GM23338 (cell line): Measurements from ENCODE around the gene SARS1. TPM values are rescaled to one million over a fixed set of nuclear protein-coding genes. Genes with fewer than 3 reads are reported as not detected.

ENCODE experiments used
- ATAC-seq: fragments of 200-7000 bp; cut with Tn5 transposase; 3 replicates; pipeline ENCODE4 v1.9.1; 2020
- DNase-seq: peaks from one replicate; pipeline ENCODE4 v3.0.0-alpha.2; 2015; ENCODE audit warnings: low spot score
- H2AFZ ChIP-seq: fragments of 200-600 bp; sonication (generic); 2 replicates; pipeline ENCODE4 v1.8.0; 2016; ENCODE audit warnings: antibody characterized with exemption, mild to moderate bottlenecking, moderate library complexity
- H3F3A ChIP-seq: fragments of 200-600 bp; sonication (generic); replicated peaks from 2 replicates; pipeline ENCODE4 v1.8.0; 2017; ENCODE audit warnings: antibody characterized with exemption, mixed run types, low read depth
- H3K27ac ChIP-seq: fragments of 200-600 bp; sonication (generic); 2 replicates; pipeline ENCODE4 v1.6.1; 2016; ENCODE audit warnings: low read depth
- H3K27me3 ChIP-seq: fragments of 200-600 bp; sonication (generic); 2 replicates; pipeline ENCODE4 v1.8.0; 2016; ENCODE audit warnings: mild to moderate bottlenecking, mixed run types, moderate library complexity; ENCODE audit not compliant: insufficient read depth
- H3K36me3 ChIP-seq: fragments of 200-600 bp; sonication (generic); 2 replicates; pipeline ENCODE4 v1.8.0; 2016; ENCODE audit warnings: mild to moderate bottlenecking; ENCODE audit not compliant: insufficient read depth
- H3K4me1 ChIP-seq: fragments of 200-600 bp; sonication (generic); 2 replicates; pipeline ENCODE4 v1.8.0; 2016; ENCODE audit warnings: mild to moderate bottlenecking, moderate library complexity; ENCODE audit not compliant: insufficient read depth
- H3K4me2 ChIP-seq: fragments of 200-600 bp; sonication (generic); 2 replicates; pipeline ENCODE4 v1.7.1; 2017; ENCODE audit warnings: mixed run types
- H3K4me3 ChIP-seq: fragments of 200-600 bp; sonication (generic); 2 replicates; pipeline ENCODE4 v1.6.1; 2016; ENCODE audit warnings: mixed run types
- H3K79me2 ChIP-seq: fragments of 200-600 bp; sonication (generic); replicated peaks from 2 replicates; pipeline ENCODE4 v1.8.0; 2017; ENCODE audit warnings: mild to moderate bottlenecking; ENCODE audit not compliant: insufficient read depth
- H3K9me2 ChIP-seq: fragments of 200-600 bp; sonication (generic); 2 replicates; pipeline ENCODE4 v1.8.0; 2017; ENCODE audit not compliant: insufficient read depth
- H4K20me1 ChIP-seq: fragments of 200-600 bp; sonication (generic); replicated peaks from 2 replicates; pipeline ENCODE4 v1.8.0; 2017; ENCODE audit warnings: mild to moderate bottlenecking; ENCODE audit not compliant: insufficient read depth
- H3K27ac Mint-ChIP-seq: 2 replicates; pipeline ENCODE4 v1.8.0; 2020; ENCODE audit warnings: inconsistent platforms, mild to moderate bottlenecking, moderate library complexity, mixed read lengths
- H3K27me3 Mint-ChIP-seq: 3 replicates; pipeline ENCODE4 v1.8.0; 2022; ENCODE audit warnings: low read depth, mild to moderate bottlenecking, moderate library complexity, mixed read lengths, inconsistent platforms; ENCODE audit not compliant: insufficient read depth, poor library complexity
- H3K36me3 Mint-ChIP-seq: 3 replicates; pipeline ENCODE4 v1.8.0; 2021; ENCODE audit warnings: low read depth, mild to moderate bottlenecking, inconsistent platforms, moderate library complexity, mixed read lengths
- H3K4me1 Mint-ChIP-seq: 3 replicates; pipeline ENCODE4 v1.8.0; 2020; ENCODE audit warnings: mild to moderate bottlenecking, inconsistent platforms, mixed read lengths
- H3K4me3 Mint-ChIP-seq: 3 replicates; pipeline ENCODE4 v1.8.0; 2021; ENCODE audit warnings: moderate library complexity, mild to moderate bottlenecking, inconsistent platforms, mixed read lengths
- H3K9me3 Mint-ChIP-seq: 3 replicates; pipeline ENCODE4 v1.8.0; 2020; ENCODE audit warnings: moderate library complexity, mild to moderate bottlenecking, inconsistent platforms, mixed read lengths
- CREB1 ChIP-seq: fragments of 250-450 bp; sonication (Bioruptor Pico); IDR thresholded peaks from 2 replicates; pipeline ENCODE4 v1.5.0; 2020; ENCODE audit warnings: low read depth, mild to moderate bottlenecking, moderate library complexity
- EZH2 ChIP-seq: fragments of 200-600 bp; sonication (generic); IDR thresholded peaks from one replicate; pipeline ENCODE4 v1.8.0; 2017; ENCODE audit warnings: antibody characterized with exemption, mild to moderate bottlenecking, low read depth; ENCODE audit not compliant: unreplicated experiment
- NANOG ChIP-seq: IDR thresholded peaks from 2 replicates; pipeline ENCODE4 v1.6.1; 2016; ENCODE audit warnings: antibody characterized with exemption, borderline replicate concordance
- STAT1 ChIP-seq: IDR thresholded peaks from one replicate; pipeline ENCODE4 v1.6.1; 2016; ENCODE audit warnings: antibody characterized with exemption; ENCODE audit not compliant: unreplicated experiment
- polyA plus RNA-seq: library from polyadenylated mRNA; unstranded; fragments of >200 nt; fragmentation: Nextera tagmentation; extraction: Ambion mirVana; gene quantifications from 2 replicates; pipeline ENCODE4 v1.2.1, GENCODE V29; 2016
- total RNA-seq: library from RNA; depleted of rRNA; stranded (reverse); fragments of >200 nt; shearing (Covaris generic); gene quantifications from 2 replicates; pipeline ENCODE4 v1.2.3, GENCODE V29; 2014
- TF ChIP-seq, protein P1 (sequence below): IDR thresholded peaks from 2 replicates; pipeline ENCODE4 v1.6.1; 2016; ENCODE audit warnings: antibody characterized with exemption
- TF ChIP-seq, protein P2 (sequence below): IDR thresholded peaks from one replicate; pipeline ENCODE4 v1.6.1; 2018; ENCODE audit warnings: antibody characterized with exemption; ENCODE audit not compliant: unreplicated experiment
- TF ChIP-seq, protein P3 (sequence below), 2 experiments: fragments of 200-600 bp in 1 of 2; sonication (generic) in 1 of 2; conservative IDR thresholded peaks; 2 replicates each; pipeline versions ENCODE4 v1.5.1 to v1.6.1; 2016 to 2017; ENCODE audit warnings: antibody characterized with exemption in 2 of 2, low read depth in 2 of 2, mild to moderate bottlenecking in 2 of 2, moderate library complexity in 1 of 2

Gene SARS1
- total and polyA plus RNA-seq, 2 experiments from 2014 or later, result 141 to 166 TPM

DNA sequence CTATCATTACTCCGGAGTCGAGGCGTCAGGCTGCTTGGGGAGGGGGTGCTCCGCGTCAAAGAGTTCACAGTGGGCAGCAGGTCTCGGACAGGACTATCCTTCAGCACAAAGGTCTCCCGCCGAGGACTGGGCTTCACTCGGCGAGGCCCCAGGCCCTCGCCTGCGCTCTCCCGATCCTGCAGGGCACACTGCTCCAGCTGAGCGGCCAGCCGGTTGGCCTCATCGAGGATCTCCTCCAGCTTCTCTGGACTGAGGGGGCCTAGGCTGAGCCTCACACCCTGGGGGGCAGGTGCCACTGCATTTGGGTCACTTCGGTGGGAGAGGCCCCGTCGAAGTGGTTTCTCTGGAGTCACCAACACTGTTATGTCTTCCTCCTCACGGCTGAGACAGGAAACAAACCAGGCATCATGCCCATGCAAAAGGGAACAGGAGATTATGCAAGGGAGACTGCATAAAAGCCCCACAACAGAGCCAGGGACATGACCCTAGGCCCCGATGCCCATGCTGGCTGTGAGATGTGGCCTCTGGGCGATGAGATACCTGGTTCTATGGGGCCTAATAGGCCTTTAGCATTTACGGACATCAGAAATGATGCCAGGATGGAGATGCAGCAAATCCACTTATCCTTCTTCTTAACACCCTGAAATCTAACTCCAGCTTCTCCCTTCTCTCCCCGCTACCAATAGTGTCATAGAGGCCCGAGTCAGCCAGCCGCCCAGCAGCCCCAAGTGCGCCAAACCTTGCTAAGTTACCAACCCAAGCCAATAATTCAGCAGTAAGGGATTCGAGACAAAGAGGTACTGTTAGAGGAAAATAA lies 68.2 kb downstream of the SARS1 start:
- Mint-ChIP-seq H3K4me1 (peaks cover 36% of the 10 kb centered on the region), H3K27me3 (peaks cover 16% of the 10 kb centered on the region), H3K9me3 (no peaks in the 10 kb centered on the region), H3K36me3 (peaks cover 37% of the 10 kb centered on the region), H3K4me3 (peak overlapping the region; percentile 99), H3K27ac (no peak overlapping the region; the same call in 1 of the 2 replicates)
- peak overlapping the region; percentile 98 for H3K4me3 ChIP-seq
- peaks cover 15% of the 10 kb centered on the region for H4K20me1 ChIP-seq
- H3K27ac ChIP-seq, result peak overlapping the region; percentile 99; the same call in 1 of the 2 replicates
- H2AFZ ChIP-seq, result no peak overlapping the region
- peak overlapping the region; percentile 99 for H3K4me2 ChIP-seq
- DNase-seq (no peak), ATAC-seq (no peak)
- H3K9me2 ChIP-seq, result no peaks in the 10 kb centered on the region
- H3K27me3 ChIP-seq, result no peaks in the 10 kb centered on the region
- H3K4me1 ChIP-seq, result peaks cover 29% of the 10 kb centered on the region
- TF ChIP-seq CREB1 (CRISPR knock-in tag), result no peak
- TF ChIP-seq, protein P1, sequence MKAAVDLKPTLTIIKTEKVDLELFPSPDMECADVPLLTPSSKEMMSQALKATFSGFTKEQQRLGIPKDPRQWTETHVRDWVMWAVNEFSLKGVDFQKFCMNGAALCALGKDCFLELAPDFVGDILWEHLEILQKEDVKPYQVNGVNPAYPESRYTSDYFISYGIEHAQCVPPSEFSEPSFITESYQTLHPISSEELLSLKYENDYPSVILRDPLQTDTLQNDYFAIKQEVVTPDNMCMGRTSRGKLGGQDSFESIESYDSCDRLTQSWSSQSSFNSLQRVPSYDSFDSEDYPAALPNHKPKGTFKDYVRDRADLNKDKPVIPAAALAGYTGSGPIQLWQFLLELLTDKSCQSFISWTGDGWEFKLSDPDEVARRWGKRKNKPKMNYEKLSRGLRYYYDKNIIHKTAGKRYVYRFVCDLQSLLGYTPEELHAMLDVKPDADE, result no peak
- TF ChIP-seq EZH2, result no peak
- TF ChIP-seq NANOG, result no peak
- TF ChIP-seq, protein P2, sequence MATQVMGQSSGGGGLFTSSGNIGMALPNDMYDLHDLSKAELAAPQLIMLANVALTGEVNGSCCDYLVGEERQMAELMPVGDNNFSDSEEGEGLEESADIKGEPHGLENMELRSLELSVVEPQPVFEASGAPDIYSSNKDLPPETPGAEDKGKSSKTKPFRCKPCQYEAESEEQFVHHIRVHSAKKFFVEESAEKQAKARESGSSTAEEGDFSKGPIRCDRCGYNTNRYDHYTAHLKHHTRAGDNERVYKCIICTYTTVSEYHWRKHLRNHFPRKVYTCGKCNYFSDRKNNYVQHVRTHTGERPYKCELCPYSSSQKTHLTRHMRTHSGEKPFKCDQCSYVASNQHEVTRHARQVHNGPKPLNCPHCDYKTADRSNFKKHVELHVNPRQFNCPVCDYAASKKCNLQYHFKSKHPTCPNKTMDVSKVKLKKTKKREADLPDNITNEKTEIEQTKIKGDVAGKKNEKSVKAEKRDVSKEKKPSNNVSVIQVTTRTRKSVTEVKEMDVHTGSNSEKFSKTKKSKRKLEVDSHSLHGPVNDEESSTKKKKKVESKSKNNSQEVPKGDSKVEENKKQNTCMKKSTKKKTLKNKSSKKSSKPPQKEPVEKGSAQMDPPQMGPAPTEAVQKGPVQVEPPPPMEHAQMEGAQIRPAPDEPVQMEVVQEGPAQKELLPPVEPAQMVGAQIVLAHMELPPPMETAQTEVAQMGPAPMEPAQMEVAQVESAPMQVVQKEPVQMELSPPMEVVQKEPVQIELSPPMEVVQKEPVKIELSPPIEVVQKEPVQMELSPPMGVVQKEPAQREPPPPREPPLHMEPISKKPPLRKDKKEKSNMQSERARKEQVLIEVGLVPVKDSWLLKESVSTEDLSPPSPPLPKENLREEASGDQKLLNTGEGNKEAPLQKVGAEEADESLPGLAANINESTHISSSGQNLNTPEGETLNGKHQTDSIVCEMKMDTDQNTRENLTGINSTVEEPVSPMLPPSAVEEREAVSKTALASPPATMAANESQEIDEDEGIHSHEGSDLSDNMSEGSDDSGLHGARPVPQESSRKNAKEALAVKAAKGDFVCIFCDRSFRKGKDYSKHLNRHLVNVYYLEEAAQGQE, result no peak
- TF ChIP-seq STAT1, result no peak
- peaks cover 23% of the 10 kb centered on the region for H3F3A ChIP-seq
- peaks cover 26% of the 10 kb centered on the region for H3K79me2 ChIP-seq
- H3K36me3 ChIP-seq, result peaks cover 12% of the 10 kb centered on the region; the same call in 1 of the 2 replicates

DNA sequence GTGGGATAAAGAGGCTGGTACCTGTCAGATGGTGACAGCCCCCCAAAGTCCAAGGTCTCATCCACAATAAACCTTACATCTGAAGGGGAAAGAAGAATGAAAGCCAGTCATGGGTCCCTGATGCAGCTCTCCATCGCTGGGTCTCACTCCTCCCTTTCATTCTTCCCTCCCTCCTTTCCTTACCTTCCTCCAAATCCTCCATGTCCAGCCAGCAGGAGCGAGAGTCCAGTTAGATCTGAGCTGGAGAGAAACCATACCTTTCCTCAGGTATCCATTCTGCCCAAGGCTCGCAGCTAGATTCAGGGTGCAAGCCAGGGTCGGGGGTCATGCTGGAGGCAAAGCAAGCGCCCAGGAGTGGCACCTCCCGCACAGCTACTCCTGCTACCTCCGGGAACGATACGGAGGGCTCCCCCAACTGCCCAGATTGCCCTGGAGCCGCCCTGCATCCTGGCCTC lies 68.8 kb downstream of the SARS1 start:
- TF ChIP-seq, protein P3, sequence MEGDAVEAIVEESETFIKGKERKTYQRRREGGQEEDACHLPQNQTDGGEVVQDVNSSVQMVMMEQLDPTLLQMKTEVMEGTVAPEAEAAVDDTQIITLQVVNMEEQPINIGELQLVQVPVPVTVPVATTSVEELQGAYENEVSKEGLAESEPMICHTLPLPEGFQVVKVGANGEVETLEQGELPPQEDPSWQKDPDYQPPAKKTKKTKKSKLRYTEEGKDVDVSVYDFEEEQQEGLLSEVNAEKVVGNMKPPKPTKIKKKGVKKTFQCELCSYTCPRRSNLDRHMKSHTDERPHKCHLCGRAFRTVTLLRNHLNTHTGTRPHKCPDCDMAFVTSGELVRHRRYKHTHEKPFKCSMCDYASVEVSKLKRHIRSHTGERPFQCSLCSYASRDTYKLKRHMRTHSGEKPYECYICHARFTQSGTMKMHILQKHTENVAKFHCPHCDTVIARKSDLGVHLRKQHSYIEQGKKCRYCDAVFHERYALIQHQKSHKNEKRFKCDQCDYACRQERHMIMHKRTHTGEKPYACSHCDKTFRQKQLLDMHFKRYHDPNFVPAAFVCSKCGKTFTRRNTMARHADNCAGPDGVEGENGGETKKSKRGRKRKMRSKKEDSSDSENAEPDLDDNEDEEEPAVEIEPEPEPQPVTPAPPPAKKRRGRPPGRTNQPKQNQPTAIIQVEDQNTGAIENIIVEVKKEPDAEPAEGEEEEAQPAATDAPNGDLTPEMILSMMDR (conservative IDR thresholded peaks at IDR 0.05; ENCODE audit: low read depth in 2 of 2), result peak in 1 of 2 experiments; percentile 16; a peak in 1 of 4 replicates
- no peak for TF ChIP-seq NANOG
- Histone ChIP-seq H4K20me1 (peaks cover 15% of the 10 kb centered on the region), H3F3A (peaks cover 21% of the 10 kb centered on the region), H3K79me2 (peaks cover 26% of the 10 kb centered on the region), H3K4me1 (peaks cover 29% of the 10 kb centered on the region), H2AFZ (peak overlapping the region; percentile 95), H3K36me3 (peaks cover 12% of the 10 kb centered on the region; the same call in 1 of the 2 replicates), H3K9me2 (no peaks in the 10 kb centered on the region), H3K27me3 (no peaks in the 10 kb centered on the region), H3K4me2 (peak overlapping the region; percentile 99), H3K4me3 (peak overlapping the region; percentile 98), H3K27ac (peak overlapping the region; percentile 99)
- Mint-ChIP-seq H3K4me3 (peak overlapping the region; percentile 99), H3K9me3 (no peaks in the 10 kb centered on the region), H3K27ac (peak overlapping the region; percentile 96), H3K36me3 (peaks cover 33% of the 10 kb centered on the region), H3K27me3 (peaks cover 16% of the 10 kb centered on the region), H3K4me1 (peaks cover 32% of the 10 kb centered on the region)
- ATAC-seq (peak; percentile 76), DNase-seq (peak; percentile 66)
